Endothelial cell of umbilical vein (primary cell): Measurements from ENCODE around the gene ABCA7. TPM values are rescaled to one million over a fixed set of nuclear protein-coding genes. Genes with fewer than 3 reads are reported as not detected.

ENCODE experiments used
- BruUV-seq: library from RNA; stranded (reverse); fragments of 400-500 nt; replicated peaks from 2 replicates; lab custom pipeline; 2021; lab: Mats Ljungman, UMichigan
- CTCF ChIA-PET: fragments of 300-600, 350-600 bp; sonication (Branson Sonifier 250); formaldehyde crosslinking; loops from one replicate; lab custom pipeline; 2021; ENCODE audit warnings: antibody characterized with exemption, inconsistent platforms; lab: Charles Lee
- POLR2A ChIA-PET: fragments of 300-600, 350-600 bp; sonication (Branson Sonifier 250); formaldehyde crosslinking; loops from one replicate; lab custom pipeline; 2021; ENCODE audit warnings: antibody characterized with exemption, inconsistent platforms; lab: Charles Lee
- DNase-seq: peaks from one replicate; pipeline ENCODE4 v3.0.0-alpha.2; 2011; ENCODE audit warnings: low read depth, low spot score
- FAIRE-seq: peaks from 2 replicates; lab custom pipeline; 2011; peaks lifted over from hg19 to GRCh38; lab: Jason Lieb, UNC
- H2AFZ ChIP-seq: 2 replicates; pipeline ENCODE4 v1.6.0; 2012; ENCODE audit warnings: low read depth, low read length, control low read depth, inconsistent platforms
- H3K27ac ChIP-seq: 2 replicates; pipeline ENCODE4 v1.5.1; 2011; ENCODE audit warnings: low read depth, mild to moderate bottlenecking, control low read depth, low read length, moderate library complexity; ENCODE audit not compliant: insufficient read depth
- H3K27me3 ChIP-seq, 2 experiments: 2 replicates each; pipeline versions ENCODE4 v1.6.0 to v1.6.1; 2011; ENCODE audit warnings: low read length in 2 of 2, mixed read lengths in 1 of 2; ENCODE audit not compliant: control insufficient read depth in 2 of 2, insufficient read depth in 2 of 2
- H3K36me3 ChIP-seq, 2 experiments: 2 replicates in 1 of 2; 3 replicates in 1 of 2; pipeline ENCODE4 v1.5.1; 2011; ENCODE audit warnings: low read length in 2 of 2, mild to moderate bottlenecking in 1 of 2, moderate library complexity in 1 of 2; ENCODE audit not compliant: control insufficient read depth in 2 of 2, insufficient read depth in 2 of 2; ENCODE audit errors: extremely low read depth in 1 of 2
- H3K4me1 ChIP-seq: 3 replicates; pipeline ENCODE4 v1.5.1; 2011; ENCODE audit warnings: mild to moderate bottlenecking, low read length; ENCODE audit not compliant: control insufficient read depth, insufficient read depth; ENCODE audit errors: extremely low read depth
- H3K4me2 ChIP-seq: 2 replicates; pipeline ENCODE4 v1.6.1; 2011; ENCODE audit warnings: low read length, control low read depth, mixed read lengths; ENCODE audit not compliant: insufficient read depth
- H3K4me3 ChIP-seq, 3 experiments: fragments of 200-600 bp in 1 of 3; sonication (generic), shearing (Covaris generic) in 1 of 3; replicated peaks in 1 of 3; 2 replicates each; pipeline ENCODE4 v1.5.1; 2011 to 2016; ENCODE audit warnings: control low read depth in 3 of 3, low read length in 3 of 3, mild to moderate bottlenecking in 2 of 3, inconsistent platforms in 1 of 3, low read depth in 1 of 3, moderate library complexity in 1 of 3; ENCODE audit not compliant: insufficient read depth in 1 of 3
- H3K79me2 ChIP-seq: 2 replicates; pipeline ENCODE4 v1.6.0; 2012; ENCODE audit warnings: low read length, inconsistent platforms; ENCODE audit not compliant: control insufficient read depth, insufficient read depth
- H3K9ac ChIP-seq: replicated peaks from 2 replicates; pipeline ENCODE3; 2011; ENCODE audit warnings: low read length, control low read depth; ENCODE audit not compliant: insufficient read depth; ENCODE audit errors: extremely low read depth
- H3K9me1 ChIP-seq: replicated peaks from 3 replicates; pipeline ENCODE4 v1.6.0; 2011; ENCODE audit warnings: mild to moderate bottlenecking, low read length; ENCODE audit not compliant: control insufficient read depth, insufficient read depth; ENCODE audit errors: extremely low read depth
- H3K9me3 ChIP-seq: replicated peaks from 2 replicates; pipeline ENCODE4 v1.5.1; 2012; ENCODE audit warnings: low read length, inconsistent platforms; ENCODE audit not compliant: control insufficient read depth, insufficient read depth
- H4K20me1 ChIP-seq: replicated peaks from 2 replicates; pipeline ENCODE3; 2011; ENCODE audit warnings: mild to moderate bottlenecking, low read length; ENCODE audit not compliant: control insufficient read depth, insufficient read depth; ENCODE audit errors: extremely low read depth
- CTCF ChIP-seq, 2 donors: IDR thresholded peaks; 1 replicate in 1 of 2; 2 replicates in 1 of 2; pipeline ENCODE4 v1.5.1; 2011; ENCODE audit warnings: low read length in 2 of 2, mild to moderate bottlenecking in 2 of 2, moderate library complexity in 2 of 2, control low read depth in 1 of 2, inconsistent platforms in 1 of 2, low read depth in 1 of 2; ENCODE audit not compliant: insufficient read depth in 1 of 2; ENCODE audit errors: extremely low read depth in 1 of 2
- EZH2 ChIP-seq: IDR thresholded peaks from 2 replicates; pipeline ENCODE4 v1.6.1; 2012; ENCODE audit warnings: borderline replicate concordance, low read depth, mild to moderate bottlenecking, moderate library complexity, low read length, inconsistent platforms; ENCODE audit not compliant: severe bottlenecking
- FOS ChIP-seq: IDR thresholded peaks from 2 replicates; pipeline ENCODE4 v1.6.1; 2011; ENCODE audit warnings: mild to moderate bottlenecking, low read length, moderate library complexity, borderline replicate concordance; ENCODE audit not compliant: insufficient read depth
- GATA2 ChIP-seq: IDR thresholded peaks from 2 replicates; pipeline ENCODE4 v1.7.0; 2011; ENCODE audit warnings: low read depth, mild to moderate bottlenecking, moderate library complexity, mixed read lengths, low read length; ENCODE audit not compliant: insufficient read length, insufficient read depth
- JUN ChIP-seq: IDR thresholded peaks from 2 replicates; pipeline ENCODE4 v1.6.1; 2011; ENCODE audit warnings: borderline replicate concordance, low read depth; ENCODE audit not compliant: insufficient read length, insufficient read depth
- MAX ChIP-seq: IDR thresholded peaks from 2 replicates; pipeline ENCODE4 v1.6.1; 2011; ENCODE audit not compliant: insufficient read depth, insufficient read length
- MYC ChIP-seq: IDR thresholded peaks from one replicate; pipeline ENCODE4 v1.6.1; 2011; ENCODE audit warnings: mild to moderate bottlenecking, low read depth, low read length
- POLR2A ChIP-seq: IDR thresholded peaks from 2 replicates; pipeline ENCODE4 v1.6.1; 2012; ENCODE audit warnings: low read depth, mild to moderate bottlenecking, control low read depth, low read length
- POLR2AphosphoS5 ChIP-seq: IDR thresholded peaks from 2 replicates; pipeline ENCODE4 v1.6.1; 2012; ENCODE audit warnings: low read depth, mild to moderate bottlenecking, control low read depth, low read length, moderate library complexity; ENCODE audit not compliant: insufficient read depth
- dilution Hi-C: fragments of 300-500 bp; cut with MboI; formaldehyde crosslinking; loops from one replicate; pipeline ENCODE4 v1.15.0; 2019; ENCODE audit warnings: low sequenced_read_pairs; ENCODE audit not compliant: extremely low pct_ligation_motif_present
- intact Hi-C: fragments of 100-400 bp; cut with micrococcal nuclease; formaldehyde crosslinking; loops from one replicate; pipeline ENCODE4 v1.10.0; 2022
- polyA plus RNA-seq, 4 experiments: library from polyadenylated mRNA; depleted of rRNA in 3 of 4; stranded (reverse) in 3 of 4; unstranded in 1 of 4; fragments of >200 nt; gene quantifications; 2 replicates each; pipeline versions ENCODE4 v1.2.1 to v1.2.3, GENCODE V29; 2011 to 2012; ENCODE audit warnings: missing spikeins in 1 of 4
- total RNA-seq: library from RNA; stranded (reverse); gene quantifications from 2 replicates; pipeline ENCODE4 v1.2.3, GENCODE V29; 2021

The ABCA7 gene
- total and polyA plus RNA-seq, 2 donors (not counting 3 experiments of a cell fraction or from before 2014, with no cell fraction given) = 5.7 to 9.8 TPM

- Histone ChIP-seq H3K9me1 (no peaks in the 10 kb centered on the region), H2AFZ (no peak overlapping the region), H3K4me1 (peaks cover 40% of the 10 kb centered on the region), H3K27me3 (no peaks in the 10 kb centered on the region), H3K27ac (peak overlapping the region; percentile 43), H4K20me1 (no peaks in the 10 kb centered on the region), H3K9me3 (no peaks in the 10 kb centered on the region), H3K79me2 (peaks cover 78% of the 10 kb centered on the region), H3K4me3 (no peak overlapping the region), H3K4me2 (peak overlapping the region; percentile 9), H3K36me3 (peaks cover 0 to 17% of the 10 kb centered on the region in 2 experiments), H3K9ac (peak overlapping the region; percentile 32)
- intact Hi-C loops (no loop called here), dilution Hi-C loops (no loop called here)
- TF ChIP-seq MYC = no peak
- DNase-seq (no peak), FAIRE-seq (peak; percentile 21)
- POLR2A ChIA-PET = interaction anchor here (0.9 to 1.2 kb wide), 2 partner anchors 8 to 10 kb away, joined by 3 to 4 read pairs; no protein-coding TSS in a partner anchor
- CTCF ChIA-PET = interaction anchor here (1.4 kb wide), 1 partner anchor 33 kb away, joined by 5 read pairs; the partner anchor contains the start of gene WDR18
- no TSS peak for BruUV-seq
Observed at GRCh38 chr19:1017115-1017905, 22.6 kb upstream of the ABCA7 start.

GRCh38 chr19:1017906-1018305 is 22.0 kb upstream of the ABCA7 start:
- BruUV-seq = no TSS peak
- Histone ChIP-seq H3K27ac (no peak overlapping the region), H4K20me1 (no peaks in the 10 kb centered on the region), H3K79me2 (peaks cover 78% of the 10 kb centered on the region), H3K9me1 (no peaks in the 10 kb centered on the region), H3K9me3 (no peaks in the 10 kb centered on the region), H3K36me3 (peaks cover 0 to 13% of the 10 kb centered on the region in 2 experiments), H3K27me3 (no peaks in the 10 kb centered on the region), H3K4me3 (no peak overlapping the region), H3K9ac (no peak overlapping the region), H3K4me2 (no peak overlapping the region), H3K4me1 (peaks cover 40% of the 10 kb centered on the region), H2AFZ (no peak overlapping the region)
- DNase-seq = no peak
- FAIRE-seq = no peak
- dilution Hi-C loops = no loop called here
- POLR2A ChIA-PET = no interaction called here
- CTCF ChIA-PET = no interaction called here
- no peak for TF ChIP-seq MYC
- no peak for TF ChIP-seq POLR2AphosphoS5
- no peak for TF ChIP-seq EZH2
- no peak for TF ChIP-seq GATA2
- TF ChIP-seq FOS = no peak
- no peak for TF ChIP-seq JUN
- no peak for TF ChIP-seq MAX
- no peak for TF ChIP-seq CTCF (IDR thresholded peaks at IDR 0.05; ENCODE audit: extremely low read depth in 1 of 2, insufficient read depth in 1 of 2, low read depth in 1 of 2, low read length in 2 of 2)
- no peak for TF ChIP-seq POLR2A
- intact Hi-C loops = no loop called here
